B cell (primary cell): ENCODE data around the gene TIE1.

Experiments used
- EZH2 ChIP-seq: IDR thresholded peaks from 2 replicates; pipeline ENCODE4 v1.6.1; 2012; ENCODE audit warnings: borderline replicate concordance, low read depth, mild to moderate bottlenecking, moderate library complexity, low read length; ENCODE audit not compliant: insufficient read depth, poor library complexity, severe bottlenecking
- TF ChIP-seq, protein P1 (sequence below): fragments of 200-600 bp; IDR thresholded peaks from one replicate; pipeline ENCODE4 v1.8.0; 2022; ENCODE audit warnings: antibody characterized with exemption, mild to moderate bottlenecking

DNA sequence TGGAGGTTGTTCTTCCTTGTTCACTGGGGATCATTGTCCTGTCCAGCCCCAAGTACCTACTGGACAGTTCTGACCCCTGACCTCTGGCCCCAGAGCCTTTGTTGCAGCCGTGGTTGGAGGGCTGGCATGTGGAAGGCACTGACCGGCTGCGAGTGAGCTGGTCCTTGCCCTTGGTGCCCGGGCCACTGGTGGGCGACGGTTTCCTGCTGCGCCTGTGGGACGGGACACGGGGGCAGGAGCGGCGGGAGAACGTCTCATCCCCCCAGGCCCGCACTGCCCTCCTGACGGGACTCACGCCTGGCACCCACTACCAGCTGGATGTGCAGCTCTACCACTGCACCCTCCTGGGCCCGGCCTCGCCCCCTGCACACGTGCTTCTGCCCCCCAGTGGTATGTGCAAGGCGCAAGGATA lies 11.4 kb downstream of the TIE1 start:
- TF ChIP-seq, protein P1, sequence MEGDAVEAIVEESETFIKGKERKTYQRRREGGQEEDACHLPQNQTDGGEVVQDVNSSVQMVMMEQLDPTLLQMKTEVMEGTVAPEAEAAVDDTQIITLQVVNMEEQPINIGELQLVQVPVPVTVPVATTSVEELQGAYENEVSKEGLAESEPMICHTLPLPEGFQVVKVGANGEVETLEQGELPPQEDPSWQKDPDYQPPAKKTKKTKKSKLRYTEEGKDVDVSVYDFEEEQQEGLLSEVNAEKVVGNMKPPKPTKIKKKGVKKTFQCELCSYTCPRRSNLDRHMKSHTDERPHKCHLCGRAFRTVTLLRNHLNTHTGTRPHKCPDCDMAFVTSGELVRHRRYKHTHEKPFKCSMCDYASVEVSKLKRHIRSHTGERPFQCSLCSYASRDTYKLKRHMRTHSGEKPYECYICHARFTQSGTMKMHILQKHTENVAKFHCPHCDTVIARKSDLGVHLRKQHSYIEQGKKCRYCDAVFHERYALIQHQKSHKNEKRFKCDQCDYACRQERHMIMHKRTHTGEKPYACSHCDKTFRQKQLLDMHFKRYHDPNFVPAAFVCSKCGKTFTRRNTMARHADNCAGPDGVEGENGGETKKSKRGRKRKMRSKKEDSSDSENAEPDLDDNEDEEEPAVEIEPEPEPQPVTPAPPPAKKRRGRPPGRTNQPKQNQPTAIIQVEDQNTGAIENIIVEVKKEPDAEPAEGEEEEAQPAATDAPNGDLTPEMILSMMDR, result no peak
- no peak for TF ChIP-seq EZH2
